Erythroblast (primary cell): Measurements from ENCODE around the gene ZSWIM6.

Experiments
- DNase-seq, 2 experiments: peaks; one replicate each; lab custom pipeline; 2025; lab: John Stamatoyannopoulos, UW
- GATA1 ChIP-seq: IDR thresholded peaks from 2 replicates; pipeline ENCODE4 v1.6.1; 2011; ENCODE audit warnings: low read depth, mild to moderate bottlenecking, control low read depth, low read length, moderate library complexity
- POLR2A ChIP-seq: IDR thresholded peaks from 2 replicates; pipeline ENCODE4 v1.6.1; 2011; ENCODE audit warnings: mild to moderate bottlenecking, low read length

ZSWIM6 gene

GRCh38 chr5:61311836-61312808, 19.9 kb upstream of the ZSWIM6 start:
- TF ChIP-seq POLR2A: no peak
- TF ChIP-seq GATA1: no peak

GRCh38 chr5:61313960-61314681, 17.9 kb upstream of the ZSWIM6 start:
- no peak for DNase-seq
- TF ChIP-seq GATA1: no peak
- TF ChIP-seq POLR2A: no peak

More at GRCh38 chr5:61311836-61312808, 19.9 kb upstream of the ZSWIM6 start:
- DNase-seq: no peak

GRCh38 chr5:61318376-61318775, 13.7 kb upstream of the ZSWIM6 start:
- no peak for DNase-seq
- TF ChIP-seq POLR2A (no peak), GATA1 (no peak)

- no peak for DNase-seq
- TF ChIP-seq GATA1 (no peak), POLR2A (no peak)
Measured at GRCh38 chr5:61319388-61320146, 12.5 kb upstream of the ZSWIM6 start.

- TF ChIP-seq GATA1 (no peak), POLR2A (no peak)
- no peak for DNase-seq
Measured at GRCh38 chr5:61320860-61321259, 11.2 kb upstream of the ZSWIM6 start.

- TF ChIP-seq GATA1 (no peak), POLR2A (no peak)
- no peak for DNase-seq
Measured at GRCh38 chr5:61321669-61322068, 10.4 kb upstream of the ZSWIM6 start.

- DNase-seq: no peak
- no peak for TF ChIP-seq POLR2A
- no peak for TF ChIP-seq GATA1
Measured at GRCh38 chr5:61322738-61323725, 9.0 kb upstream of the ZSWIM6 start.

GRCh38 chr5:61327760-61328753, 4.0 kb upstream of the ZSWIM6 start:
- DNase-seq: peak in 1 of 2 experiments; percentile 10
- no peak for TF ChIP-seq GATA1
- no peak for TF ChIP-seq POLR2A

- peak in 1 of 2 experiments; percentile 6 for DNase-seq
- TF ChIP-seq GATA1 (no peak), POLR2A (no peak)
Measured at GRCh38 chr5:61328791-61329549, 3.1 kb upstream of the ZSWIM6 start.

- TF ChIP-seq GATA1 (no peak), POLR2A (no peak)
- peak in 1 of 2 experiments; percentile 24 for DNase-seq
Measured at GRCh38 chr5:61329550-61330128, 2.4 kb upstream of the ZSWIM6 start.

- no peak for TF ChIP-seq GATA1
- TF ChIP-seq POLR2A: no peak
- peak; percentile 64 to 65 for DNase-seq
Measured at GRCh38 chr5:61330341-61330844, 1.7 kb upstream of the ZSWIM6 start.
